ENCODE results near the gene PSMD13. TPM values are rescaled to one million over a fixed set of nuclear protein-coding genes. Genes with fewer than 3 reads are reported as not detected.
A peak's percentile ranks its signal among the peaks of the same experiment; 100 is the strongest.

PSMD13 gene
- total RNA-seq, 1 experiment from 2014 or later = 141 TPM

DNA sequence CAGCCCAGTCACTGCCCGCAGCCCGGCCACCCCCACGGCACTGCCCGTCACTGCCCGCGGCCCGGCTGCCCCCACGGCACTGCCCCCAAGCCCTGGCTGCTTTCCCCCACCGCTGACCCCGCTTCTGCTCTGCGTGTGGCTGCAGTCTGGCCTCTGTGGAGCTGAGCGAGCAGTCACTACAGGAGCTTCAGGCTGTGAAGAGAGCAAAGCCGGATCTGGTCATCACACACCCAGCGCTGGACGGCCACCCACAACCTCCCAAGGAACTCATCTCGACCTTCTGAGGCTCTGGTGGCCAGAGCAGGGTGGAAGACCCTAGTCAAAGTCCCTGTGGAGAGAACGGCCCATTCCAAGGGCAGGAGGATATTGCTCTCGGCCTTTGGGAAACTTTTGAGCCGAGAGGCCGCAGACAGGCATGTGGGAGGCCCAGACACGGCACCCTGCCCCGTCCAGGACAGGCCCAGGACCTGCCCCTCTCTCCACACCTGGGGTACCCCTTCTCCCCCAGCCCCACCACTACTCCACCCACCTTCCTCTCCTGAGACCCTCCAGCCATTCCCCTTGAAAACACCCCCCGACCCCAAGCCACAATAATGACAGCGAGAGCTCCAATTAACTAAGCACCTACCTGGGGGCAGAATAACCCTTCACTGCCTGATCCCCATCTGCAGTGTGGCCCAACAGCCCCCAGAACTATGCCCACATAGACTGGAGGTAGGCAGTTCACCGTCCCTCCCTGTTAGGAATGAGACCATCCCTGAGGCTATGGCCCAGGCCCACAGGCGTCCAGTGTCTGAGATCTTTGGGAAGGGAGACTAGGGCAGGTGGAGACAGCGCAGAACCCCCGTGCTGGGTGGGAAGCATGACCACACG is 48.5 kb downstream of the PSMD13 start:
- Mint-ChIP-seq H3K4me3 (no peak overlapping the region), H3K27ac (peak overlapping the region; percentile 25 to 68 (median 68); a peak in 4 of 7 replicates), H3K9me3 (peaks cover 0 to 2% of the 10 kb centered on the region in 2 experiments; a peak in 1 of 5 replicates), H3K36me3 (ENCODE audit: insufficient read depth in 1 of 3, low read depth in 3 of 3) (no peaks in the 10 kb centered on the region; a peak in 3 of 7 replicates), H3K4me1 (peaks cover 31 to 39% of the 10 kb centered on the region in 2 experiments), H3K27me3 (ENCODE audit: low read depth) (peaks cover 13% of the 10 kb centered on the region)
- H3K4me1 ChIP-seq (ENCODE audit: insufficient read depth, low read length) = no peaks in the 10 kb centered on the region
- no peaks in the 10 kb centered on the region for H3K79me1 ChIP-seq (ENCODE audit: insufficient read depth, low read depth, low read length, poor library complexity, severe bottlenecking)
- no peak overlapping the region for H3K56ac ChIP-seq (ENCODE audit: insufficient read length, low read depth, low read length)
- H2BK12ac ChIP-seq (ENCODE audit: insufficient read length, low read depth, low read length) = no peak overlapping the region
- no peak overlapping the region for H3K9ac ChIP-seq (ENCODE audit: extremely low read depth, insufficient read length, low read length)
- peaks cover 7% of the 10 kb centered on the region; the same call in 1 of the 2 replicates for H3K27me3 ChIP-seq (ENCODE audit: insufficient read depth, low read length)
- H3K18ac ChIP-seq (ENCODE audit: insufficient read length, low read depth, low read length) = no peak overlapping the region
- H2AFZ ChIP-seq (ENCODE audit: low read length) = no peak overlapping the region
- H3K9me3 ChIP-seq (ENCODE audit: control insufficient read depth, low read depth, low read length) = no peaks in the 10 kb centered on the region
- peaks cover 9% of the 10 kb centered on the region for H3K23me2 ChIP-seq (ENCODE audit: insufficient read length, low read depth, low read length, poor library complexity, severe bottlenecking)
- H4K91ac ChIP-seq (ENCODE audit: insufficient read length, low read depth, low read length) = no peak overlapping the region
- no peaks in the 10 kb centered on the region for H3K79me2 ChIP-seq (ENCODE audit: insufficient read depth, low read length)
- no peak overlapping the region for H2BK120ac ChIP-seq (ENCODE audit: low read depth, low read length, poor library complexity, severe bottlenecking)
- no peak overlapping the region for H4K8ac ChIP-seq (replicated peaks; ENCODE audit: insufficient read length, low read depth, low read length)
- no peak overlapping the region for H3K27ac ChIP-seq (ENCODE audit: insufficient read length, low read depth, low read length)
- H4K5ac ChIP-seq (ENCODE audit: insufficient read length, low read depth, low read length) = no peak overlapping the region
- H3K4me2 ChIP-seq (ENCODE audit: insufficient read depth, insufficient read length, low read length) = no peak overlapping the region
- H2BK20ac ChIP-seq (ENCODE audit: low read depth, low read length, poor library complexity, severe bottlenecking) = no peak overlapping the region
- WGBS (ENCODE audit: extremely low coverage, insufficient read length, low lambda C conversion rate) = no CpG with 5 or more reads among the region's 29 CpGs
- TF ChIP-seq, protein P1, sequence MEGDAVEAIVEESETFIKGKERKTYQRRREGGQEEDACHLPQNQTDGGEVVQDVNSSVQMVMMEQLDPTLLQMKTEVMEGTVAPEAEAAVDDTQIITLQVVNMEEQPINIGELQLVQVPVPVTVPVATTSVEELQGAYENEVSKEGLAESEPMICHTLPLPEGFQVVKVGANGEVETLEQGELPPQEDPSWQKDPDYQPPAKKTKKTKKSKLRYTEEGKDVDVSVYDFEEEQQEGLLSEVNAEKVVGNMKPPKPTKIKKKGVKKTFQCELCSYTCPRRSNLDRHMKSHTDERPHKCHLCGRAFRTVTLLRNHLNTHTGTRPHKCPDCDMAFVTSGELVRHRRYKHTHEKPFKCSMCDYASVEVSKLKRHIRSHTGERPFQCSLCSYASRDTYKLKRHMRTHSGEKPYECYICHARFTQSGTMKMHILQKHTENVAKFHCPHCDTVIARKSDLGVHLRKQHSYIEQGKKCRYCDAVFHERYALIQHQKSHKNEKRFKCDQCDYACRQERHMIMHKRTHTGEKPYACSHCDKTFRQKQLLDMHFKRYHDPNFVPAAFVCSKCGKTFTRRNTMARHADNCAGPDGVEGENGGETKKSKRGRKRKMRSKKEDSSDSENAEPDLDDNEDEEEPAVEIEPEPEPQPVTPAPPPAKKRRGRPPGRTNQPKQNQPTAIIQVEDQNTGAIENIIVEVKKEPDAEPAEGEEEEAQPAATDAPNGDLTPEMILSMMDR (conservative IDR thresholded peaks at IDR 0.05) = no peak
- H3K23ac ChIP-seq (ENCODE audit: insufficient read length, low read depth, low read length) = no peak overlapping the region
- H2BK5ac ChIP-seq (ENCODE audit: insufficient read length, low read length) = no peak overlapping the region
- DNase-seq = peak; percentile 26
- H2BK15ac ChIP-seq (ENCODE audit: low read depth, low read length) = no peak overlapping the region
- H3K14ac ChIP-seq (ENCODE audit: insufficient read depth, low read length) = no peak overlapping the region; the same call in 1 of the 2 replicates
- H3T11ph ChIP-seq (ENCODE audit: low read length) = no peak overlapping the region
- H3K4ac ChIP-seq (ENCODE audit: low read depth, low read length) = no peak overlapping the region
- no peak overlapping the region for H2AK5ac ChIP-seq (ENCODE audit: insufficient read length, low read length)
- no peaks in the 10 kb centered on the region for H4K20me1 ChIP-seq (ENCODE audit: control insufficient read depth, insufficient read depth, insufficient read length)

Data from H9 (cell line).